ENCODE data around the gene NEK1. TPM values are rescaled to one million over a fixed set of nuclear protein-coding genes. Genes with fewer than 3 reads are reported as not detected.

Gene NEK1
- total and polyA plus RNA-seq, 2 of the 8 experiments (the other 6 are each of a cell fraction or from before 2014, with no cell fraction given), result 3.9 to 11.7 TPM

DNA sequence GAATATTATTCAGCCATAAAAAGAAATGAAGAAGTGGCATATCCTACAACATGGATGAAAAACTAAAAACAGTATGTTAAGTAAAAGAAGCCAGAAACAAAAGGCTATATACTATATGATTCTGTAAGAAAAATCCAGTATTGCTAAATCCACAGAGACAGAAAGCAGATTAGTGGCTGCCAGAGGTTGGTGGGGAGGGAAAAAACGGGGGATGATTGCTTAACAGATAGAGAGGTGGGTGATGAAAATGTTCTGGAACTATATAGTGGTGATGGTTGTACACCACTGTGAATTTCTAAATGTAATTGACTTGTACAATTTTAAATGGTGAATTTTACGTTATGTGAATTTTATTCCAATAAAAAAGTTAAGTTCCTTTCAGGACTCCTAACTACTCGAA, 184.0 kb downstream of the NEK1 start:
- Histone ChIP-seq H3K36me3 (ENCODE audit: control insufficient read depth in 2 of 4, insufficient read depth in 4 of 4, low read length in 3 of 4) (peaks cover 0 to 3% (median 0%) of the 10 kb centered on the region in 4 experiments; a peak in 1 of 8 replicates), H3K79me2 (ENCODE audit: control insufficient read depth in 1 of 2, insufficient read depth in 2 of 2, low read length in 2 of 2) (no peaks in the 10 kb centered on the region), H4K8ac (ENCODE audit: extremely low read depth, insufficient read depth, low read length) (no peak overlapping the region), H3K4me1 (replicated peaks in 1 of 4; ENCODE audit: control insufficient read depth in 3 of 4, insufficient read depth in 4 of 4, low read length in 3 of 4) (no peaks in the 10 kb centered on the region), H2BK5ac (ENCODE audit: low read depth, low read length) (no peak overlapping the region), H3K23me2 (ENCODE audit: low read depth, low read length) (no peaks in the 10 kb centered on the region), H3K18ac (ENCODE audit: extremely low read depth, low read length) (no peak overlapping the region), H3K4me2 (ENCODE audit: insufficient read depth in 1 of 2, low read depth in 2 of 2, low read length in 2 of 2) (no peak overlapping the region), H3K27ac (ENCODE audit: low read depth, low read length) (no peak overlapping the region), H3K23ac (ENCODE audit: insufficient read length) (no peak overlapping the region), H2AFZ (ENCODE audit: low read length) (no peak overlapping the region), H4K5ac (ENCODE audit: insufficient read length, low read depth, low read length) (no peak overlapping the region), H3K4me3 (ENCODE audit: extremely low read depth in 1 of 4, insufficient read depth in 2 of 4, low read depth in 3 of 4, low read length in 4 of 4) (no peak overlapping the region), H4K20me1 (replicated peaks in 1 of 2; ENCODE audit: control insufficient read depth in 1 of 2, insufficient read depth in 2 of 2, low read length in 2 of 2) (no peaks in the 10 kb centered on the region), H4K91ac (replicated peaks; ENCODE audit: insufficient read length, low read length) (no peak overlapping the region), H2BK12ac (ENCODE audit: low read depth, low read length) (no peak overlapping the region), H3K79me1 (ENCODE audit: low read depth, low read length) (no peaks in the 10 kb centered on the region), H2BK20ac (ENCODE audit: low read length) (no peak overlapping the region), H2BK120ac (replicated peaks; ENCODE audit: low read depth, low read length) (no peak overlapping the region), H3K9ac (replicated peaks in 1 of 4; ENCODE audit: extremely low read depth in 1 of 4, low read depth in 3 of 4, low read length in 3 of 4) (no peak overlapping the region), H3K9me3 (ENCODE audit: insufficient read depth in 2 of 2, low read depth in 1 of 2, low read length in 1 of 2) (no peaks in the 10 kb centered on the region), H2AK5ac (ENCODE audit: low read depth, low read length) (no peak overlapping the region), H3K14ac (ENCODE audit: insufficient read length) (no peak overlapping the region), H3K56ac (replicated peaks; ENCODE audit: insufficient read length, low read depth, low read length) (no peak overlapping the region), H3K27me3 (replicated peaks in 1 of 4; ENCODE audit: control insufficient read depth in 3 of 4, extremely low read depth in 1 of 4, insufficient read depth in 3 of 4, low read length in 3 of 4) (no peaks in the 10 kb centered on the region), H3K4ac (replicated peaks; ENCODE audit: insufficient read length, low read depth, low read length) (no peak overlapping the region), H2BK15ac (ENCODE audit: low read length) (no peak overlapping the region)
- FAIRE-seq (no peak), DNase-seq (ENCODE audit: low read depth in 1 of 2, low spot score in 2 of 2) (no peak)
- POLR2A ChIA-PET (ENCODE audit: partially characterized antibody), result no interaction called here
- CTCF ChIA-PET (ENCODE audit: partially characterized antibody), result no interaction called here
- WGBS, 2 experiments (ENCODE audit: extremely low coverage in 1 of 2, insufficient coverage in 1 of 2, insufficient read length in 1 of 2, insufficient replicate concordance in 2 of 2, low coverage in 1 of 2, low lambda C conversion rate in 2 of 2, missing lambda C conversion rate in 1 of 2), result 55% methylated on average over 3 of the region's 3 CpGs; no CpG with 5 or more reads in 1 of the 2 experiments
- TF ChIP-seq NRF1 (IDR thresholded peaks at IDR 0.05; ENCODE audit: low read depth, low read length), result no peak
- TF ChIP-seq, protein P1, sequence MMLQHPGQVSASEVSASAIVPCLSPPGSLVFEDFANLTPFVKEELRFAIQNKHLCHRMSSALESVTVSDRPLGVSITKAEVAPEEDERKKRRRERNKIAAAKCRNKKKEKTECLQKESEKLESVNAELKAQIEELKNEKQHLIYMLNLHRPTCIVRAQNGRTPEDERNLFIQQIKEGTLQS (IDR thresholded peaks at IDR 0.05; ENCODE audit: insufficient read depth, low read depth, low read length), result no peak
